Peyer's patch (tissue), 4 donors: Measurements from ENCODE around the gene PIKFYVE. TPM values are rescaled to one million over a fixed set of nuclear protein-coding genes. Genes with fewer than 3 reads are reported as not detected.

Experiments
- DNase-seq, 3 donors: peaks; one replicate each; pipeline ENCODE4 v3.0.0-alpha.2; 2017 to 2019
- H3K27ac ChIP-seq, 4 donors: fragments of 200-600 bp; sonication (generic); one replicate each; pipeline ENCODE4 v1.5.1; 2016 to 2019
- H3K27me3 ChIP-seq, 2 donors: fragments of 200-600 bp; sonication (generic); one replicate each; pipeline ENCODE4 v1.5.1; 2019
- H3K36me3 ChIP-seq, 3 donors: fragments of 200-600 bp; sonication (generic); one replicate each; pipeline ENCODE4 v1.5.1; 2016 to 2019
- H3K4me1 ChIP-seq, 4 donors: fragments of 200-600 bp; sonication (generic); one replicate each; pipeline ENCODE4 v1.5.1; 2016 to 2019
- H3K4me3 ChIP-seq, 4 donors: fragments of 200-600 bp; sonication (generic); 1 replicate in 3 of 4; 2 replicates in 1 of 4; pipeline ENCODE4 v1.5.1; 2016 to 2019; ENCODE audit warnings: mild to moderate bottlenecking in 1 of 4
- H3K9me3 ChIP-seq, 4 donors: fragments of 200-600 bp; sonication (generic); one replicate each; pipeline ENCODE4 v1.5.1; 2016 to 2019; ENCODE audit warnings: mild to moderate bottlenecking in 1 of 4
- POLR2A ChIP-seq, 2 donors: fragments of 450-650 bp; IDR thresholded peaks; one replicate each; pipeline ENCODE4 v1.5.1; 2017; ENCODE audit warnings: antibody characterized with exemption in 2 of 2, mild to moderate bottlenecking in 2 of 2, moderate library complexity in 2 of 2
- total RNA-seq, 4 donors: library from RNA; depleted of rRNA; stranded (reverse); fragments of >200 nt; gene quantifications; one replicate each; pipeline ENCODE4 v1.1.0, GENCODE V29; 2016
- TF ChIP-seq, protein P1 (sequence below), 6 experiments: fragments of 450-650 bp in 4 of 6; fragments of 200-600 bp in 2 of 6; sonication (generic) in 1 of 6; IDR thresholded peaks; one replicate each; pipeline ENCODE4 v1.5.1; 2017 to 2019; ENCODE audit warnings: antibody characterized with exemption in 6 of 6, mild to moderate bottlenecking in 3 of 6, moderate library complexity in 1 of 6

PIKFYVE gene
- total RNA-seq, 4 donors from 2014 or later = 24.2 to 75.1 (median 44.3) TPM

DNA sequence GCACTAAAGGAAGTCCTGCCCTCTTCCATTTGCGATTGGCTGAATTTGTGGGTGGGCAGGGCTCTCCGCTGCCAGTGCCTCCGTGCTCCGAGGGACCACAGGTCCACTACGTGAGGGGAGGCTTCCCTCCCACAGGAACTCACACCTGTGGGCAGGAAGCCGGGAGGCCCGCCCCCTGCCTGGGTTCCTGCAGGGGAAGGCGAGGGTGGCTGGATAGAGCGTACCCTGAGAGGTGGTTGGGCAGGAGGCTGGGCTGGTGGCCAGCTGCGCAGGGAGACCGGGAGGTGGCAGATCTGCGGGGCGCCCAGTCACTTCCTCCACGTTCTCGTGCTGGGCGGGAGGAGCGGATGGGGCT lies 93.6 kb downstream of the PIKFYVE start:
- Histone ChIP-seq H3K4me3 (no peak overlapping the region), H3K27me3 (no peaks in the 10 kb centered on the region), H3K27ac (no peak overlapping the region), H3K36me3 (peaks cover 0 to 8% (median 0%) of the 10 kb centered on the region in 3 donors), H3K4me1 (no peaks in the 10 kb centered on the region), H3K9me3 (no peaks in the 10 kb centered on the region)
- TF ChIP-seq, protein P1, sequence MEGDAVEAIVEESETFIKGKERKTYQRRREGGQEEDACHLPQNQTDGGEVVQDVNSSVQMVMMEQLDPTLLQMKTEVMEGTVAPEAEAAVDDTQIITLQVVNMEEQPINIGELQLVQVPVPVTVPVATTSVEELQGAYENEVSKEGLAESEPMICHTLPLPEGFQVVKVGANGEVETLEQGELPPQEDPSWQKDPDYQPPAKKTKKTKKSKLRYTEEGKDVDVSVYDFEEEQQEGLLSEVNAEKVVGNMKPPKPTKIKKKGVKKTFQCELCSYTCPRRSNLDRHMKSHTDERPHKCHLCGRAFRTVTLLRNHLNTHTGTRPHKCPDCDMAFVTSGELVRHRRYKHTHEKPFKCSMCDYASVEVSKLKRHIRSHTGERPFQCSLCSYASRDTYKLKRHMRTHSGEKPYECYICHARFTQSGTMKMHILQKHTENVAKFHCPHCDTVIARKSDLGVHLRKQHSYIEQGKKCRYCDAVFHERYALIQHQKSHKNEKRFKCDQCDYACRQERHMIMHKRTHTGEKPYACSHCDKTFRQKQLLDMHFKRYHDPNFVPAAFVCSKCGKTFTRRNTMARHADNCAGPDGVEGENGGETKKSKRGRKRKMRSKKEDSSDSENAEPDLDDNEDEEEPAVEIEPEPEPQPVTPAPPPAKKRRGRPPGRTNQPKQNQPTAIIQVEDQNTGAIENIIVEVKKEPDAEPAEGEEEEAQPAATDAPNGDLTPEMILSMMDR (IDR thresholded peaks at IDR 0.05) = no peak
- TF ChIP-seq POLR2A (IDR thresholded peaks at IDR 0.05) = no peak
- DNase-seq = no peak

DNA sequence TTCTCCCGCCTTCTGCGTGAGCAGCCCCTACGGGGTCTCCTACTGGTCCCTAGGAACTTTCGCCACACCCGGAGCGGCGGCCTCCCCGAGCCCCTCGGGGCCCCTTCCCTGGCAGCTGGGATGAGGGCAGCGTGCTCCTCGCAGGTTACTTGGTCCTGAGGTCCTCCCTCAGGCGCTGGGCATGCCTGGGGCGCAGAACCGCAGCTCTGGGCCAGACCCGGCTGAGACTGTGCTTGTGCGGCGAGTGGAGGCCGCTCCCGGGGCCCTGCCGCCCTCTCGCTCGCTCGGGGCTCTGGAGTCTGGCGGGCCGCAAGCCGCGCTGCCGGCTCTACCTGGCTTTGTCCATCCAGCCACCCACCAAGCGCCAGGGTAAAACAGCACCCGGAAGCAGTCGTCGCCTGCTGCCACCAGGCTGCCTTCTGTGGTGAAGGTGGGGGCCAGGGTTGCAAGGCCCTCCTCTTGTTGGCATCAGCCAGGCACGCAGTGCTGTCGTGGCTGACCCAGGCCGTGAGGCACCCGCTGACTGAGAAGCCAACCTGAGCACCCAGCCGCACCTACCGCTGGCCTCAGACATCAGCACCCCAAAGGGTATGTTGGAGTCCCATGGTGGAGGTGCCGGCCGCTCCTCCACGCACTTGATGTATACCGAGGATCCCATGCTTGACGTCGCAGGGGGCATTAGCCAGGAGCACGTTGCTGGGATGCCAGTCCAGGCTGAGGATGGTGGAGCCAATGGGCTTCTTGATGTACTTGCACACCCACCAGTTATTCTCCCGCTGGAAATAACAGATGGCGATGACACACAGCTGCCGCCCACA lies 94.4 kb downstream of the PIKFYVE start:
- DNase-seq = no peak
- Histone ChIP-seq H3K4me1 (no peaks in the 10 kb centered on the region), H3K36me3 (no peaks in the 10 kb centered on the region), H3K27ac (no peak overlapping the region), H3K27me3 (no peaks in the 10 kb centered on the region), H3K9me3 (no peaks in the 10 kb centered on the region), H3K4me3 (no peak overlapping the region)
- no peak for TF ChIP-seq POLR2A (IDR thresholded peaks at IDR 0.05)
- TF ChIP-seq, protein P1 (IDR thresholded peaks at IDR 0.05) = no peak

DNA sequence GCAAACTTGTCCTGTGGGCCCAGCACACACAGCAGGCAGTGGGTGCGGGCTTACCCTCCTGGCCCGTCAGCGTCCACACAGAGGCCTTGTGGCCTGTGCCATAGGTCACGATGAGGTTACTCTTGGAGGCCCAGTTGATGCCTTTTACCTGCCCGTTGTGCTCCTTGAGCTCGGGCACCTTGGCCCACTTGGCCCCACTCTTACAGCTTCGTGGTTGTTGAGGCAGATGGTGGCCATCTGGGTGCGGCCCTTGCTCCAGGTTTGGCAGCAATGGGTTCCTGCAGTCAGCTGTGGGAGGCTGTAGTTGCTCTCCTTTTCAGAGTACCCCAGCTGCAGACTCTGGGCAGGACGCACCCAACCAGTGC lies 95.0 kb downstream of the PIKFYVE start:
- no peaks in the 10 kb centered on the region for H3K4me1 ChIP-seq
- no peak overlapping the region for H3K4me3 ChIP-seq
- no peaks in the 10 kb centered on the region for H3K27me3 ChIP-seq
- H3K27ac ChIP-seq = no peak overlapping the region
- no peak for TF ChIP-seq POLR2A (IDR thresholded peaks at IDR 0.05)
- TF ChIP-seq, protein P1 (IDR thresholded peaks at IDR 0.05) = no peak
- no peak for DNase-seq
- no peaks in the 10 kb centered on the region for H3K9me3 ChIP-seq
- H3K36me3 ChIP-seq = no peaks in the 10 kb centered on the region

DNA sequence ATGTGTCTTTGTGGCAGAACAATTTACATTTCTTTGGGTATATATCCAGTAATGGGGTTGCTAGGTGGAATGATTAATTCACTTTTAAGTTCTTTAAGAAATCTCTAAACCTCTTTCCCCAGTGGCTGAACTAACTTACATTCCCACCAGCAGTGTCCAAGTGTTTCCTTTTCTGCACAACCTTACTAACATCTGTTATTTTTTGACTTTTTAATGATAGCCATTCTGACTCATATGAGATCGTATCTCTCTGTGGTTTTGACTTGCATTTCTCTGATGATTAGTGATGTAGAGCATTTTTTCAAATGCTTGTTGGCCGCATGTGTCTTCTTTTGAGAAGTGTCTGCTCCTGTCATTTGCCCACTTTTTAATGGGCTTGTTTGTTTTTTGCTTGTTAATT lies 97.4 kb downstream of the PIKFYVE start:
- Histone ChIP-seq H3K4me1 (no peaks in the 10 kb centered on the region), H3K9me3 (no peaks in the 10 kb centered on the region), H3K4me3 (no peak overlapping the region), H3K27me3 (no peaks in the 10 kb centered on the region), H3K36me3 (no peaks in the 10 kb centered on the region), H3K27ac (no peak overlapping the region)
- TF ChIP-seq POLR2A (IDR thresholded peaks at IDR 0.05) = no peak
- TF ChIP-seq, protein P1 (IDR thresholded peaks at IDR 0.05) = no peak
- no peak for DNase-seq

DNA sequence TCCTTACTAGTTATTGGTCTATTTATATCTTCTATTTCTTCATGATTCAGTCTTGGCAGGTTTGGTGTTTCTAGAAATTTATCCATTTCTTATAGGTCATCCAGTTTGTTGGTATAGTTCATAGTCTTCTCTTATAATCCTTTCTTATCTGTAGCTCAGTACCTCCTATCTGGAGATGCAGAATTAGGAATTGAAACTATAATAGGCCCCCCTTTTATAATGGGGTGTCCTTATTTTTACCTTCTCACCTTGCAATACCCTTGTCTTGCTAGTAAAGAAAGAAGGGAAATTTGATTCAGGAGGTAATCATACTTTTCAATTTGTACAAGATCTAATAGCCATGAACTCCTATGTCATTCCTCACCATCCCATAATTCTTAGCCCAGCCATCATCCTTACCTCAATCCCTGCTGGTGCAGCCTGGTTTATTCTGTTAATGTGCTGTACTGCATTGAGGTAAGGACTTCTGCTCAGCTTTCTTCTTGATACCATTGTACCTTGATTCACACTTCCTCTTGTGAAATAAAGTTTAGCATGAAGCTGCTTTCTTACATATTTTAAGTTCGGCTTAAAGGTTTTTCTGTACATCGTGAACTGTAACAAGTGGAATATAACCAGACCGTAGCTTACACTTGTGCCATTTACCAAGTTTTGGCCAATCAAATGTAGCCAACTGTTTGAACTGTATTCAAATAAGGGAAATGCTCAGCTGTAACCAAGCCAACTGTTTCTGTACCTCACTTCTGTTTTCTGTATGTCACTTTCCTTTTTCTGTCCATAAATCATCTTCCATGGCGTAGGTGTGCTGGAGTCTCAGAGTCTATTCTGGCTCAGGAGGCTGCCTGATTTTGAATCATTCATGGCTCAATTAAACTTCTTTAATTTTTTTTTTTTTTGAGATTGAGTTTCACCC lies 100.4 kb downstream of the PIKFYVE start:
- DNase-seq = no peak
- no peaks in the 10 kb centered on the region for H3K27me3 ChIP-seq
- H3K36me3 ChIP-seq = no peaks in the 10 kb centered on the region
- no peak for TF ChIP-seq POLR2A (IDR thresholded peaks at IDR 0.05)
- TF ChIP-seq, protein P1 (IDR thresholded peaks at IDR 0.05) = no peak
- no peaks in the 10 kb centered on the region for H3K9me3 ChIP-seq
- no peak overlapping the region for H3K27ac ChIP-seq
- no peak overlapping the region for H3K4me3 ChIP-seq
- no peaks in the 10 kb centered on the region for H3K4me1 ChIP-seq
